Activated B cell treated with CpG ODN at 0.5 μM for 24 hours (primary cell): ENCODE measurements around the gene QSOX2. TPM values are rescaled to one million over a fixed set of nuclear protein-coding genes. Genes with fewer than 3 reads are reported as not detected.

Source experiments
- ATAC-seq: fragments of 200-7000 bp; cut with Tn5 transposase; one replicate; pipeline ENCODE4 v1.10.0; 2021; ENCODE audit warnings: low read depth, mild to moderate bottlenecking, moderate library complexity
- CTCF ChIA-PET: fragments of 350-600 bp; sonication (Branson Sonifier 250); formaldehyde crosslinking; loops from one replicate; lab custom pipeline; 2021; ENCODE audit warnings: antibody characterized with exemption; lab: Charles Lee
- POLR2A ChIA-PET: fragments of 350-600 bp; sonication (Branson Sonifier 250); formaldehyde crosslinking; loops from one replicate; lab custom pipeline; 2021; ENCODE audit warnings: antibody characterized with exemption; lab: Charles Lee
- DNase-seq: peaks from one replicate; pipeline ENCODE4 v3.0.0; 2022
- H3K27ac Mint-ChIP-seq: one replicate; pipeline ENCODE4 v1.8.0; 2020; ENCODE audit warnings: mixed read lengths
- H3K27me3 Mint-ChIP-seq: one replicate; pipeline ENCODE4 v1.8.0; 2021; ENCODE audit warnings: mixed read lengths
- H3K36me3 Mint-ChIP-seq: one replicate; pipeline ENCODE4 v1.8.0; 2021; ENCODE audit warnings: low read depth, mixed read lengths
- H3K4me1 Mint-ChIP-seq: one replicate; pipeline ENCODE4 v1.8.0; 2021; ENCODE audit warnings: mixed read lengths
- H3K4me3 Mint-ChIP-seq: one replicate; pipeline ENCODE4 v1.8.0; 2020; ENCODE audit warnings: mild to moderate bottlenecking, mixed read lengths
- H3K9me3 Mint-ChIP-seq: one replicate; pipeline ENCODE4 v1.8.0; 2020; ENCODE audit warnings: mixed read lengths
- CTCF ChIP-seq: fragments of 200-600 bp; IDR thresholded peaks from one replicate; pipeline ENCODE4 v1.8.0; 2022; ENCODE audit warnings: antibody characterized with exemption, mild to moderate bottlenecking
- intact Hi-C: fragments of 100-400 bp; cut with micrococcal nuclease; formaldehyde crosslinking; loops from one replicate; pipeline ENCODE4 v1.15.1; 2024
- total RNA-seq: library from RNA; stranded (reverse); gene quantifications from 2 replicates; pipeline ENCODE4 v1.2.3, GENCODE V29; 2022

The QSOX2 gene
- total RNA-seq, 1 donor from 2014 or later = 49.1 TPM

- Mint-ChIP-seq H3K27me3 (peaks cover 2% of the 10 kb centered on the region), H3K4me3 (no peak overlapping the region), H3K9me3 (no peaks in the 10 kb centered on the region), H3K27ac (no peak overlapping the region), H3K4me1 (no peaks in the 10 kb centered on the region), H3K36me3 (no peaks in the 10 kb centered on the region)
- intact Hi-C loops = no loop called here
- ATAC-seq (no peak), DNase-seq (no peak)
- TF ChIP-seq CTCF = no peak
- CTCF ChIA-PET = no interaction called here
- POLR2A ChIA-PET = no interaction called here
These were observed 12.7 kb upstream of the QSOX2 start for GRCh38 chr9:136258299-136258625.

- no peak overlapping the region for H3K4me3 Mint-ChIP-seq
- DNase-seq (no peak), ATAC-seq (no peak)
- no peaks in the 10 kb centered on the region for H3K36me3 Mint-ChIP-seq
- TF ChIP-seq CTCF = no peak
- H3K4me1 Mint-ChIP-seq = no peaks in the 10 kb centered on the region
- H3K27ac Mint-ChIP-seq = no peak overlapping the region
- intact Hi-C loops = no loop called here
- CTCF ChIA-PET = no interaction called here
- H3K27me3 Mint-ChIP-seq = peaks cover 2% of the 10 kb centered on the region
- POLR2A ChIA-PET = no interaction called here
- H3K9me3 Mint-ChIP-seq = no peaks in the 10 kb centered on the region
These were observed 12.0 kb upstream of the QSOX2 start for GRCh38 chr9:136257381-136258298.

GRCh38 chr9:136255896-136256890 lies 10.6 kb upstream of the QSOX2 start:
- Mint-ChIP-seq H3K4me3 (no peak overlapping the region), H3K9me3 (no peaks in the 10 kb centered on the region)

GRCh38 chr9:136255166-136255538 lies 9.5 kb upstream of the QSOX2 start:
- H3K27me3 Mint-ChIP-seq = no peaks in the 10 kb centered on the region
- intact Hi-C loops = no loop called here
- ChIA-PET POLR2A (no interaction called here), CTCF (no interaction called here)
- no peaks in the 10 kb centered on the region for H3K9me3 Mint-ChIP-seq
- H3K4me1 Mint-ChIP-seq = no peaks in the 10 kb centered on the region
- H3K27ac Mint-ChIP-seq = no peak overlapping the region
- H3K36me3 Mint-ChIP-seq = no peaks in the 10 kb centered on the region
- DNase-seq (no peak), ATAC-seq (no peak)
- no peak overlapping the region for H3K4me3 Mint-ChIP-seq
- TF ChIP-seq CTCF = no peak

More at GRCh38 chr9:136255896-136256890, 10.6 kb upstream of the QSOX2 start:
- Mint-ChIP-seq H3K27ac (no peak overlapping the region), H3K27me3 (peaks cover 2% of the 10 kb centered on the region), H3K36me3 (no peaks in the 10 kb centered on the region), H3K4me1 (no peaks in the 10 kb centered on the region)
- CTCF ChIA-PET = no interaction called here
- no peak for TF ChIP-seq CTCF
- intact Hi-C loops = no loop called here
- DNase-seq (no peak), ATAC-seq (no peak)
- POLR2A ChIA-PET = no interaction called here
